HT-29 (cell line): ENCODE measurements around the gene CIC. TPM values are rescaled to one million over a fixed set of nuclear protein-coding genes. Genes with fewer than 3 reads are reported as not detected.

Experiments used
- DNase-seq: peaks from one replicate; pipeline ENCODE4 v3.0.0-alpha.2; 2015; ENCODE audit warnings: low spot score
- total RNA-seq: library from RNA; depleted of rRNA; stranded (reverse); fragments of >200 nt; shearing (Covaris generic); gene quantifications from 2 replicates; pipeline ENCODE4 v1.2.3, GENCODE V29; 2014

CIC gene
- total RNA-seq, 1 experiment from 2014 or later = 55.5 TPM

DNA sequence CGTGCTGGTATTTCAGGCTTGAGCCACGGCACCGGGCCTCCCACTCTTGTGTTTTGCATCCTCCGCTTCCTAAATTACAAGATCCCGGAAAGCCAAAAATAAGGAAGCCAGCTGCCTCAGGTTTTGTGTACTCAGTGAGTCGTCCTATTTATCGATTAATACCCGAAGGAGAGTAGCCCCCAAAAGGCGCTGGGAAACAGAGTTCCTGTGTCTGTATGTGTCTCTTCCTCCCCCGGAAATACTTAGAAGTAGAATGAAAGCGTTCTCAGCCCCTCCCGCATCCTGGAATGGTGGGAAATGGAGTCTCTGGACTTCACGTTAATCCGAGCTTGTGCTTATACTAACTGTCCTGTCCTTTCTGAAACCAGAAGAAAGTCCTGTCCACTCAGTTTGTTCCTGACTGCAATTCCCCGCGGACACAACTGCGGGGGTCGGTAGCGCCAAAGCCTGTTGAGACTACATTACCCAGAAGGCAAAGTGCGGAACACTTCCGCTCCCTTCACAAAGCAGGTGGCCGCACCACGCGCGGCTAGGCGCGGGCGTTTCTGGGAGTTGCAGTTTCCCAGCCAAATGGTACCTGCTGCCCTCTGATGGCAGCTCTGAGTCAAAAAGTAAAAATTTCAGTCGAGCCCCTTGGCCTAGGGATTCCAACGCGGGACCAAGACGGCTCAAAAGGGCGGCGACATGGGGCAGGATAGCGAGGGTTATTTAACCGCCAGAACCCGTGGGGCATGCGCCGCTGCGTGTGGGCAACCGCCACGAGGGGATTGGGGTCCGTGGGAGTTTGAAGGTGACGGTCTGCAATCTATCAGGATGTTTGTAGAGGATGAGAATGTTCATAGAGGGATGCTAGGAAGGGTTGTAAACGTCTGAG lies 24.5 kb upstream of the CIC start:
- DNase-seq = peak; percentile 99

DNA sequence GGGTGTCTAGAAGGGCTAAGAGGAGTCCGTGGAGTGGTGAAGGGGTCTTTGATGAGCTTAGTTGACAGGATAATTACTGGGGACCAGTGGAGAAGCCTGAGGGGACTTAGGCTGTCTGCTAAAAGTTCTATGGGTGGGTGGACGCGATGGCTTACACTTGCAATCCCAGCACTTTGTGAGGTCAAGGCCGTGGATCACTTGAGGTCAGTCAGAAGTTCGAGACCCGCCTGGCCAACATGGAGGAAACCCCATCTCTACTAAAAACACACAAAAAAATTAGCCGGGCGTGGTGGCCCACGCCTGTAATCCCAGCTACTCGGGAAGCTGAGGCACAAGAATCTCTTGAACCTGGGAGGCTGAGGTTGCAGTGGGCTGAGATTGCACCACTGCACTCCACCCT lies 23.8 kb upstream of the CIC start:
- DNase-seq = no peak

DNA sequence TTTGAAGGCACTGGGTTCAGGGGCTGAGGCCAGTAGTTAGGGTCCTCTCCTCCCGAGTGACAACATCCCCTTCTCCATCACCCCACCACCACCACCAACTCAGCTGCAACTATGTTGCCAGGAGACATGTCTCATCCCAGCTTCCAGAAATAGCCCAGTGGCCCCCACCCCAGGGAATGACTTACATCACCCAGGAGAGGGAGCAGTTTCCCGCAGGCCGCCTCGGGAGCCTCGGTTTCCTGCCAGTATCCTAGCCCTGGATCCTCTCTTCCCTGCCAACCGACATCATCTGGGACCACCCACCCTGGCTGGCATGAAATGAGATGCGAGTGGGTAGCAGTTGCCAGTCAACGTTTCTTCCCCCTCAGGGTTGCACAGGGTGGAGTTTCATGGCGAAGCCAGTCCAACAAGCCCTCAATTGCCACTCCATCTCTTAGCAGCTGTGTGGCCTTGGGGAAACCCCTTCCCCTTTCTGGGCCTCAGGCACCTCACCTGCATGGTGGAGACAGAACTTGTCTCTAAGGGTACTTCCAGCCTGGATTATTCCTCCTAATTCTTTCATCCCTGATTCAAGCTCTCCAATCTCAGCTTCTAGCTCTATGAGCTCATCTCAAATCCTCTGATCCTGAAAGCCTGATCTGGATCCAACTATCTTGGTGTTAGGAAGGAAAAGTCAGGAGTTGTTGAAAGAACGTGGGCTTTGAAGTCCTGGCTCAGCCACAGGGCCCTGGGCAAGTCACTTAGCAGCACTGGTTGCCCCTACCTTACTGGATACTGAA lies 22.7 kb upstream of the CIC start:
- peak; percentile 84 for DNase-seq

DNA sequence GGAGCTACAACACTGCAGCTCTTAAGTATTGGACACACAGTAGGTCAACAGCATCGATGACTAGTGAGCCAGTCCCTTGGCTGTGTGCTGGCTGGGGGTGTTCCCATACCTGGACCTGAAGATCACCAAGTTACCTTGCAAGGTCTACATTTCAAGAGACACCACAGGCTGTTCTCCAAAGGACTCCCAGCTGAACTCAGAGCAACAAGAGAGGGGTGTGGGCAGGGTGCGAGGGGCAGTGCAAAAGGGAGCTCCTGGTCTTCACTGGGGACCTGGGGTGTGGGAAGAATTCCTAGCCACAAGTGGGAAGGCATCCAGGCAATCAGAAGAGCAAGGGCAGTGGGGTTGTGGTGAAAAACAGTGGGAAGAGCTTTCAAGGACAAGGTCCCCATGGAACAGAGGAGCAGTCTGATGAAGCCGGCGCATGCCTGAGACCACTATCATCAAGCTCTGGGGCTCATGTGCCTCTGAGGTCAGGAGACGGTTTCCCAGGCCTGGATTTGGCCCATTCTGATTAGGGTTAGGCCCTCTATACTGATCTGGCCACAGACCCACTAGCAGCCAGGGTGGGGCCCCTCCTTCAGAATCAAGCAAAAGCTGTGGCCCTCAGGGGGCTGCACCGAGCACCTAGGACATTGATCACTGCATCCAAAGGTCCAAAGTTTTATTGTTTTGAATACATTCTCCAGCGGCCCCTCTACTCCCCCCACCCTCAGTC lies 22.0 kb upstream of the CIC start:
- DNase-seq = no peak

DNA sequence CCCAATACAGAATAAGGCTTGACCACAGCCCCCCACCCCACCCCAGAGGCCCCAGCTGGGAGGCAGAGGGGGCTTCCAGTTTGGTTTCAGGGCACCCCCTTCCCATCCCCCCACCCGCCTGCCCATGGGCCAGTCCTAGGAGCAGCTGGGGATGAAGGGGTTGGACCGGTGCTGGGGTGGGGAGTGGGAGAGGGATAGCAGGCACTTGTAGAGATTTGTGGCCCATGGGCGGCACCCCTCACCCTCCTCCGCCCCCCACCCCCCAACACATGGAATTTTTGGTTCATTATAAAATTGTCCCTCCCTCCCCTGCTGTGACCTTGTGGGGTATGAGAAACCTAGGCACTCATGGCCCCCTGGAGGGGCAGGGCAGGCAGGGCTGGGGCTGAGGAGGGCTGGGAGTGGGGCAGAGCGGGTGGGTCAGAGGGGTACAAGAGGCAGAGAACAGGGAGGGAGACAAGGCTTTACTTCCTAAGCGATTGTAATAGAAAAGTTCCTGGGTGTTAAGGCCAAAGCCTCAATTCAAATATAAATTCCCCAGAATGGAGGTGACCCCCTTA lies 21.3 kb upstream of the CIC start:
- no peak for DNase-seq

DNA sequence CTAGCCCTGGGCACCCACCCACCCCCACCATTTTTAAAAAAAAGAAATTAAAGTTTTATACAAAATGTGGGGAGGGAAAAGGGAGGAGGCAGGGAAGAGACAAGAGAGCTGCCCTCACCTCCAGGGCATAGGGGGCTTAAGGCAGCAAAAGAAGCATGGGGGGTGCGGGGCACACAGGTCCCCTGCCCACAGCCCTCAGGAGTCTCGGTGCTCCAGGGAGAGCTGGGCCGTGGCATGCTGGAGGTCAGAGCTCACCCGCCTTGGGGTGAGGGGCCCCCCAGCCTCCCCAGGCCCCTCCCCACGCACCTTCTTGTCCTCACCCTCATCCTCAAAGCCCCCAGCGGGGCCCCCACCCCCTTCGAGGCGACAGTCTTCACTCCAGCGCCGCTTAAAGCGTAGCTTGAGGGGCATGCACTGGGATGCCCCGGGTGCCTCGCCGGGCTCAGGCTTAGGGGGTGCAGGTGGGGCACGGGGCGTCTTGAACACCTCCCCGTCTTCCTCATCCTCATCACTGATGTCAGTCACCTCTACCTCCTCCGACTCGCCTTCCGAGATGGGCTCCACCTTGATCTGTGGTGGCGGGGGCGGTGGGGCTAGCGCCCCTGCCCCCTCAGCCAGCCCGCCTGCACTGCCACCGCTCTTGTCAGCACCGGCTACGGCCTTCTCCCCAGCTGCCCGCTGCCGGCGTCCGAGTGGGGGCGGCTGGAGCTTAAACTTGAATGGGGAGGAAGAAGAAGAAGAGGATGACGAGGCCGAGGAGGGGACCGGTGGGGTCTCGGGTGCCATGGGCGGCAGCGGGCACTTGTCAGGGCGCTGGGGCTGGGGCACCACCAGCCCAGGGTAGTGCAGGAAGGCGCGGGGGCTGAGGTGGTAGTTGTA lies 20.5 kb upstream of the CIC start:
- no peak for DNase-seq

DNA sequence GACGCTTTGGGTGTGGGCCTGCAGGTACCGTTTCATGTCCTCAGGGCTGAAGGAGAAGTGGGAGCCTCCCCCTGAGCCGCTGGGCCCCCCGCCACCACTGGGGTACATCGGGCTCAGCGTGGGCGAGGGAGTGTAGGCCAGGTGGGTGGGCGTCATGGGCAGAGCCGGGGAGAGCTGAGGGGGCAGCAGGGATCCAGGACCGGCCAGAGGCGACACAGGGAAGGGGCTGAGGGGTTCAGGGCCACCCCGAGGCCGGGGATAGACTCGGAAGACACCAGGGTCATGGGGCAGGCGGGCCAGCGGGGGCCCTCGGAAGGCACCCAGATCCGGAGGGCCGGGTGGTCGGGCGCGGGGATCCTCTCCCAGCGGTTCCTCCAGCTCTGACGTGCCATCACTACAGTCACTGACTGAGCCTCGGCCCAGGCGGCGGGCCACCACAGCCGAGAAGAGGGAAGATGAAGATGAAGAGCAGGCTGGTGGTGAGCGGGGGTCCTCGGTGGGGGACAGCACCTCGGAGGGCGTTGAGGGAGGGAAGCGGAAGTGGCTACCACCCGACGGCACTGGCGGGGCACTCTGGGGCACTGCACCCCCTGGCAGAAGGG lies 19.8 kb upstream of the CIC start:
- DNase-seq = no peak

DNA sequence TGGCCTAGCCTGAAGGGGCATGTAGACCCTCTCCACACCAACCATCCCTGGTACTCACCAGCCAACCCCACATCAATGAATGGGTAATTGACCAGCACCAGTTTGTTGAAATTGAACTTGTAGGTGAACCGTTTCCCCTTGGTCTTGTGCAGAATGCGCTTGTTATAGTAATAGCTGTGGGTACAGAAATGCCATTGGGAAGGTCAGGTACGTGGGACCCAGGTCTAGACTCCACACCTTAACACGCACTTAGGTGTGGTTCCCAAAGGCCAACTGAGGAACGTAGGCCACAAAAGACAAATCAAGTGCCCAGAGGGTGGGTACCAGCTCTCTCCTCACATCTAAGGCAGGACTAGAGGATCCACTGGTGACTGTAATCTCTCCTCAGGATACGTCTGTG lies 19.3 kb upstream of the CIC start:
- no peak for DNase-seq

DNA sequence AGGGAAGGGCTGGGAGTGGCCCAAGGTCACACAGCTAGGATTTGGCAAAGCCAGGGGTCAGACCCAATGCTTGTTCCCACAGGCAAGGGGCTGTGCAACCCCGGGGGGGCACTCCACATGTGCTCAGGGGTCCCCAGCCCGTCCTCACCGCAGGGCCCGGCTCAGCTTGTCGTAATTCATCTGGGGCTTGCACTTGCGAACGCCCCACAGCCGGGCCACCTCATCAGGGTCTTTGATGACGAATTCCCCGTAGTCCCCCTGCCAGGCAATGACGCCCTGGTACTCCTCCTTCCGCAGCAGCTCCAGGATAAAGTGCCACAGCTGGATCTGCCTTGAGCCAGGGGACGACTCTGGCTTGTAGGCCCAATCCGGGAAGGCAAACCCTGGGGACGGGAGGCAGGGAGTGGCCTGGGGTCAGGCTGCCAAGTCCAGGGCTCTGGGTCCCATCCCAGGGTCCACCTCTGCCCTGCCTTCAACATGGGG lies 18.8 kb upstream of the CIC start:
- DNase-seq = no peak

DNA sequence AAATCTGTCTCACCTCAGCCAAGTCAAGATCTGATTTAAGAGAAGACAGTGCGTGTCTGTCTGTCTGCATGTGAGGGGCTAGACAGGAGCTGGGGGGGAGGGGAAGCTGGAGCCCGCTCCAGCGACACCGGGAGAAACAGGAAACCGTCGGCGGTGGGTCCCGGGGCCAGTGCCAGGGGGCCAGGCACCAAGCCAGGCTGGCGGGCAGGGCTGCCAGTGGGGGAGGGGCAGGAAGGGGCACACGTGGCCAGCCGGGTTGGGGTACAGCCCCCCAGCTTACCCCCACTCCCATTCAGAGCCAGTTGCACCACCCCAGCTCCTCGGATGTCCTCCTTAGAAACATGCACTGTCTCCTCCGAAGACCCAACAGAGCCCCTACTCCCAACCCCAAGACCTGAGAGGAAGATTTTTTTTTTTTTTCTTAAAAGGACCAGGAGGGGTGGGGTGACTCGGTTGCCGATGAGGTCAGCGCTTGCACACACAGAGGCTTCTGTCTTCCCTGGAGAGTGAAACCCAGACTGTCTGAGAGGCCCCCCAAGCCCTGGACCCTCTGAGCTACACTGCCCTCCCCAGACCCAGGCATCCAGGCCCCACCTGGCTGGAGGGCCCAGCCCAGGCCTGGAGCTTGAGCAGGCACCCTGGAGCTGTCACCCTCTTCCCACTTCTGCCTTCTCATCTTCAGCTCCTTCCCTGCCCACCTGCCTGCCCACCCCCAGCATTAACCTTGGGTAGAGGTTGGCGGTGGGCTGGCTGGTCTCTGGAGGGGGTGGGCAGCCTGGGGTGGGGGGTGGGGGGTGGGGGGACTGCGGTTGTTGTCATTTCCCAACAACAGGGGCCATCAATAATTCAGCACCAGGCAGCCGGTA lies 18.2 kb upstream of the CIC start:
- DNase-seq = no peak

DNA sequence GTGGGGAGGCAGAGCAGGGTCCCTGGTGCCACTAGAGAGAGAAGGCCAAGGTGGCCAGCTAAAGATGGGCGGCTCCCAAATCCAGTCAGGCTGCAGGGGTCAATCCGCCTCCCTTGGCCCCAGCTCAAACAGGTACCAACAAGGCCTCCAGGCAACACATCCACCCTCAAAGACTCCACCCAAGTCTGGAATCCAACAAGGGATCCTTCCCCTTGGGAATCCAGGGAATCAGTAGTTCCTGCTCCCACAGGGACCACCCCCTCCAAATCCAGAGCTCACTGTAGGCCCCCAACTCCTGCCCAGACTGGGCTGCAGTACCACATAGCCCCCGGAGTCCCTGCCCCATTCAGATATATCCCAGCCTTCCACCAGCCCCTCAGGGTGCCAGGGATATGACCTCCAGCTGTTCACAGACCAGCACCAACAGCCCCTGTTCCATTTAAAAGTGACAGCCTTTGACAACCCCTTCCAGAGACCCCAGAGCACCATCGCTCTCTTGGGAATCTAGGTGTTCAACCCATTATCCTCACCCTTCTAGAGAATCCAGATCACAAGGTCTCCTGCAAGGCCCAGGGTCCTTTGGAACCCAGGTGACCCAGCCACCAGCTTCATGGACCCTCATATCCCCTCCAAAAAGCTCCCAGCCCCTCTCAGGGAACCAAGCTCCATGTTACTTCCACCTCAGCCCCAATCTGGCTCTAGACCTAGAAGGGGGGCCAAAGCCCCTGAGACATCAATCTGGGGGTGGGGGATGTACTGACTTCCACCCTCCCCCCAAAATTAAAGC lies 17.3 kb upstream of the CIC start:
- DNase-seq = peak; percentile 77

DNA sequence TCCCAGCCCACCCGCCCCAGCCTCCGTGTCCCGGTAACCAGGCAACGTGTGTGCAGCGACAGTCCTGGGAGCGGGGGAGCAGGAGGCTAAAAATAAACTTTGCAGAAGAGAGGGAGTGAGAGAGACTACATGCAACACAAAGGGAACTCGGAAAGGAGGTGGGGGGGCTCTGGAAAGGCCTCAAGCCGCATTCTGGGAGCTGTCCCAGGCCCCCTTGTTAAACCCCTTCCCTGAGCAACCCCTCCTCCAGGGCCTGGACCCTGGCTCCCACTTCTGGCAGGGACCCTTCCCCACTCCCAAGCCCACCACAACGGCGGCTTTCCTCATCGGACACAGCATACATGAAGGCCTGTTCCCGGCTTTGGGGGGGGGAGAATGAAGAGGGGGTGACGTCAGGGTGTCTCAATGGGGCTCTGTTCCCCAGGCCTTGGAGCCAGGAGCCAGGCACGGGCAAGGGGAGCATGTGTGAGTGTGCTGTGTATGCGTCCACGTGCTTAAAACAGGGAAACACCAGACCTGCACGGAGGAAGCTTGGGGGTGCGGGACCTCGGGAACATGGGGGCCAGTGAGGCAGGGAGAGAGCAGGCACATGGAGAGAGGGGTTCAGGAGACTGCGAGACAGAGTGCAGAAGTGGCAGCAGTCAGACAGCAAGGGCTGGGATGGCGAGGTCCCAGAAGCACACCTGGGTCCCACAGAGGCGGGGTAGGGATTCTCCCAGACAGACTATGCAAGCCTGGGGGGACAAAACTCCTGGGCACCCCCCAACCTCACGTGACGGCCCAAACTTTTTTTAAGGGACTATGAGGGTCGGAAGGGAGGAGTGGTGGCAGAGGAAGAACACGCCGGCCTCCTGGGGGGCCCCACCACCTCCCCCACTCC lies 16.4 kb upstream of the CIC start:
- peak; percentile 58 for DNase-seq

DNA sequence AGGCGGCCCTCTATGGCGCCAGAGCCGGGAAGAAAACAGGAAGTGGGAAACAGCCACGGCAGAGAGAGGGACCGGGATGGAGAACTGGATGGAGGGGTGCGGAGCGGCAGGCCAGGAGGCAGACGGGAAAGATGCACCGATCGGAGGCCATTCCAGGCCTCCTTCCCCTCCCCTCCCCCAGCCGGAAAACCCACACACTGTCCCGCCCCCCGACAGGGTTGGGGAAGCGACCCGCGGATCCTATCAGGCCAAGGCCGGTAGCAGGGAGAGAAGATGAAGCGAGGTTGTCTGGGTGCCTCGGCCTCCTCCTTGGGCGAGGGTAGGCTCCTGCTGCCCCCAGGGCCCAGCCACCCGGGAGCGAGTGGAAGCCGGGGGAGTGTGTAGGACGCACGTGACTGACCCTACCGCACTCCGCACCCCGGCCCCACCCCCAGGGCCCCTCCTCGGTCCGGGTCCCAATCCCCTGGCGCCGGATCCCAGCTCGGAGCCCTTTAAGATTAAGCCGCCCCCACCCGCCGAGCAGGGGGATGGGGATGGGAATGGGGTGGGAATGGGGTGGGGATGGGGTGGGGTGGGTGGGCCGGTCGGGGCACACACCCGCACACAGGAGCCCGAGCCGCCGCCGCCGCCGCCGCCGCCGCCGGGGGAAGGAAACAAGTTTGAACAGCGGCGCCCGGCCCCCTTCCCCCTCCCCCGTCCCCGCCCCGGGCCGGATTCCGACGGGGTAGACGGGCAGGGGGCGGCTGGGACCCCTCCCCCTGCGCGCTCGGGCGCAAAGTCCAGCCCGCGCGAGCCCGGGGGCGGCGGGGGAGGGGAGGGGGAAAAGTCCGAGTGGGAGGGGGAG lies 15.6 kb upstream of the CIC start:
- DNase-seq = peak; percentile 74

DNA sequence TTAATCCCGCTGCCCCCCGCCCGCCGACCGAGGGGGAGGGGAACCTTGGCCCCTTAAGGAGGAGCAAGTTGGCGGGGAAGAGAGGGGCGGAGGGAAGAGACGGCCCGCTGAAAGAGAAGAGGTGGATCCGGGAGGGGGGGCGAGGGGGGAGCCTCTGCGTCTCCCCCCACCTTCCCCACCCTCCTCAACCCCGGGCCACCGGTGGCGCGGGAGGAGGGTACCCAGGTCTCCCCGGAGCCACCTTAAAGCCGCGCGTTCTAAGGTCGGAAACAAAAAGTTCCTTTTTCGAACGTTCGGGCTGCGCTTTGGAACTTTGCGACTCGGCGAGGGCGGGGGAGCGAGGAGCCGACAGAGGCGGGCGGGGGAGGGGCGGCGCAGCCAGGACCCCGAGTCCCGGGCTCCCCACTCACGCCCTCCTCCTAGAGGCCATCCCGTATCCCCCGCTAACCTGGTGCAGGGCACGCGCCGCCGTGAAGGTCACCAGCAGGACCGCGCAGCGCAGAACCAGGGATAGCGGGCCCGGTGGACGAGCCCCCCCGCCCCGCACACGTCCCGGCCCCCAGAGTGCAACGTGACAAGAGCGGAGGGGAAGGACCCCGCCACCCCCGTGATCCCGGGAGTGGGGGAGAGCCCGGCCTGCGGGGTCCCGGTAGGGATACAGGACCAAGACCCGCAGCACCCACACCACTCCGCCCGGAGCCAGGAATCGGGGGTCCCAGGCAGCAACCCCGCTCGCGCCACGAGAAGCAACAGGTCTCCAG lies 14.8 kb upstream of the CIC start:
- peak; percentile 85 for DNase-seq

DNA sequence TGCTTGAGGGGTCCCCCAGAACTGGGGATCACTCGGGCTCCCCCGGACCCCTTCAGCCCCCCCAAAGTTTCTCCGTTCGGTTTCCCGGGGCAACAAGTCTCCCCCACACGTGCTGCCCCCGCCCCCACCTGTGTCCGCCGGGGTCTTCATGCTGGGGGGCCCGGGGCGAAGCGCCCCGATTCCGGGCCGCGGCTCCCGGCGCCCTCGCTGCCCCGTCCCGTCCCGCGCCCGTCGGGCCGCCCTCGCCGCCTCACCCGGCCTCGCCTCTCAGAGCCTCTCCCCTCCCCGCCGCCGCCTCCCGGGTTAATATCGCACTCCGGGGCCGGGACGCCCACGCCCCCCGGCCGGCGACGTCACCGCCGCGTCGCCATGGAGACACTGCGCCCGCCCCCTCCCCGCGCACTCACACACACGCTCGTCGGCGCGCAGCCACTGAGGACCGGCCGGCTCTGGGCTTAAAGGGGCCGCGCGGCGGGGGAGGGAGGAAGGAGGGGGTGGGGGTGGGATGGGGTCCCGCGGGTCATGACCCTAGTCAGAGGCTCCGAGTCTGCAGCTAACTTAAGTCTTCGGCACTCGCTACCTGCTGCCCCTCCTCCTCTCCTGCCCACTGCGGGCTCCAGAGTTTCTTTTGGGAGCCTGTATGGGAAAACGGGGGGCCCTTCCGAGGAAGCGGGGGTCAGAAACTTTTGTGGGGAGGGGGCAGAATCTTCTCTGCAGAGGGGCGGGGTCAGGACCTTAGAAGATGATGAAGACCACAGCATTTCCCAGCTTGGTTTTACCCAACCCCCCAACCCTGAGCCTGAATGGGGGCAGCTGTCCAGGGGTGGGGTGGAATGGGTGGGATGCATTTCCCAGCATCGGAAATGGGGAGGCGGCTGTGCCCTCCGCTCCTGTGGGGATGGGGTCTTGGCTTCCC lies 13.9 kb upstream of the CIC start, which contains the start of gene ERF:
TSS of gene ERF (minus strand) at position 279 of the 916 bp plus-strand sequence. CDS start at position 150, 129 bp downstream.
- peak; percentile 96 for DNase-seq
